GM20000 (cell line): ENCODE results near the gene LYRM2.
"Not testable (repeated sequence)": the region's sequence is repeated elsewhere in the genome, so short reads cannot be mapped to it uniquely, and the experiment has no call there.

Source experiments
- DNase-seq: peaks from one replicate; pipeline ENCODE4 v3.0.0; 2012; ENCODE audit warnings: low spot score
- CTCF ChIP-seq: IDR thresholded peaks from 2 replicates; pipeline ENCODE4 v1.5.1; 2012; ENCODE audit warnings: mild to moderate bottlenecking, control low read depth; ENCODE audit errors: extremely low read depth, missing control alignments

Gene LYRM2

GRCh38 chr6:89644864-89645263 lies 6.3 kb upstream of the LYRM2 start:
- no peak for DNase-seq
- TF ChIP-seq CTCF, result no peak

- TF ChIP-seq CTCF, result no peak
- DNase-seq, result no peak
Measured at GRCh38 chr6:89643406-89643805, 4.9 kb upstream of the LYRM2 start.

- no peak for DNase-seq
- no peak for TF ChIP-seq CTCF
Measured at GRCh38 chr6:89642956-89643355, 4.4 kb upstream of the LYRM2 start.

GRCh38 chr6:89641581-89641980 lies 3.0 kb upstream of the LYRM2 start:
- DNase-seq, result not testable (repeated sequence)

GRCh38 chr6:89640804-89641203 lies 2.3 kb upstream of the LYRM2 start:
- DNase-seq, result no peak
- no peak for TF ChIP-seq CTCF

- TF ChIP-seq CTCF, result no peak
- no peak for DNase-seq
Measured at GRCh38 chr6:89637960-89638319, 607 bp downstream of the LYRM2 start.

- DNase-seq, result not testable (repeated sequence)
Measured at GRCh38 chr6:89636412-89636811, 2.1 kb downstream of the LYRM2 start.

- no peak for TF ChIP-seq CTCF
- DNase-seq, result no peak
Measured at GRCh38 chr6:89630488-89630887, 8.1 kb downstream of the LYRM2 start.

GRCh38 chr6:89623749-89624148 lies 14.8 kb downstream of the LYRM2 start:
- TF ChIP-seq CTCF, result no peak
- DNase-seq, result no peak
